NCI-H1105 treated with DMSO at 0.1 percent for 48 hours (cell line): ENCODE results near the gene F5.
A peak's percentile ranks its signal among the peaks of the same experiment; 100 is the strongest.

ENCODE experiments used
- DNase-seq: peaks from one replicate; lab custom pipeline; 2025; lab: John Stamatoyannopoulos, UW

Gene F5

DNA sequence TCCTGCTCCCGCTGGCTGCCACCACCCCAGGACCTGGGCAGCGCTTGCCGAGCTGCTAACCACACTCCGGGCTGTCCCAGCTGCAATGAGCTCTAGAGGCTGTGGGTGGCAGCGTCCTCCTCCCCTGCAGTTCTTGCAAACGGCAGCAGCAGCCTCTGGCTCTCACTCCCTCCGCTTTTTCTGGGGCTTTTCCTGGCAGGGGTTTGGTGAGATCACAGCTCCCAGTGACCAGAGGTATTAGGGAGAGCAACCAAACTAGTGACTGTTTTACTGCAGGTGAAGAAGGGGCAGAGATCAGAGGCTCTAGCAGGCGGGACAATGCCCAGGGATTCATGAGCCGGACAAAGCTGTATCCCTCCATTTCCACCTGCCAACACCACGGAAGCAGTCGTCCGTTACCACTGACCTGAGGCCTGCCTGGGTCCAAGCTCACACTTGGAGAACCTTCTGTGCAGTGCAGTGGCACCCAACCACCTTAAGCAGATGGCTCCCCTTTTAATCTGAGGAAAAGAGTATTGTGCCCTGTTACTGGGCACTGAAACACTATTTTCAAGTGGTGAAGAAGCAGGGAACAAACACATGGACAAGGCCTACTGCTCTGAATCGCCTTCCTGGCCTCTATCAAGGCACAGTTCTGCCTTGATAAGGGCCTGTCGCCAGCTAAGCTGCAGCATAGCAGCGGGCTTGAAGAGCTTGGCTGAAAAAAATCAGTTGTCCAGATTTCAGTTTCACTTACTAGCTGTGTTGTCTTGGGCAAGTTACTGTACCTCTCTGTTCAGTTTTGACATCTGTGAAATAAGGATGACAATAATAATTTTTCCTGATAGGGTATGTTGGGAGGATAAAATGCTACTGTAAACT, at the start of gene F5:
Gene F5 (minus strand): TSS at position 87 of the 861 bp plus-strand sequence. CDS start 95 bp downstream, outside the sequence.
- DNase-seq = peak; percentile 47

DNA sequence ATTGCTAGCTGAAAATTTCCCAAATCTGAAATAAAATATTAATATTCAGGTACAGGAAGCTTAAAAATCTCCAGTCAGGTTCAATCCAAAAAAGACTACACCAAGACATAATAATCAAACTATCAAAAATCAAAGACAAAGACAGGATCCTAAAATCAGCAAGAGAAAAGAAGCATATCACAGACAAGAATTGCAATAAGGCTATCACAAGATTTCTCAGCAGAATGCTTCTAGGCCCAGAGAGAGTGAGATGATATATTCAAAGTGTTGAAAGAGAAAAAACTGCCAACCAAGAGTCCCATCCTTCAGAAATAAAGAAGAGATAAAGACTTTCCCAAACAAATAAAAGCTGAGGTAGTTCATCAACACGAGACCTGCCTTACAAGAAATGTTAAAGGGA, 48.6 kb upstream of the F5 start:
- no peak for DNase-seq

DNA sequence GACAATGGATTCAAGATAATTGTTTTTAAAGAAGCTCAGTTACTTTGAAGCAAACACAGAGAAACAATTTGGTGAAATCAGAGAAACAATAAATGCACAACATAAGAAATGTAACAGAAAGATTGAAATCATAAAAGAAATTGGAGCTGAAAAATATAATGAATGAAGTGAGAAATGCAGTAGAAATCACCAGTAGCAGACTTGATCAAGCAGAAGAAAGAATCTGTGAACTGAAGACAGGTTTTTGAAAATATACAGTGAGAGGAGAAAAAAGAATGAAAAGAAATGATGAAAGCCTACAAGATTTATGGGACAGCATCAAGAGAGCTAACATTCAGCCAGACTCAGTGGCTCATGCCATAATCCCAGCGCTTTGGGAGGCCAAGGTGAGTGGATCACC, 47.9 kb upstream of the F5 start:
- DNase-seq = no peak

DNA sequence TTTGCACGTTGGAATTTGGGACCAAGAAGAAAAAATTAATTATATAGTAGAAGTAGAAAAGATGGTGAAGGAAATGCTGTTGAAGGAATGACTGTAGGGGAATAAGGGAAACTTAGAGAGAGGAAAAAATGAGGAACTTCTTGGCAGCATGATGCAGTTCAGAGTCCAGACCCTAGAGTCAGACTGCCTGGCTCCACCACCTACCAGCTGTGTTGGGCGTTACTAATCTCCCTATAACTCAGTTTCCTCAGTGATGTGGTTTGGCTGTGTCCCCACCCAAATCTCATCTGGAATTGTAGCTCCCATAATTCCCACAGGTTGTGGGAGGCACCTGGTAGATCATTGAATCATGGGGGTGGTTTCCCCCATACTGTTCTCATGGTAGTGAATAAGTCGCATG, 45.0 kb upstream of the F5 start:
- no peak for DNase-seq

DNA sequence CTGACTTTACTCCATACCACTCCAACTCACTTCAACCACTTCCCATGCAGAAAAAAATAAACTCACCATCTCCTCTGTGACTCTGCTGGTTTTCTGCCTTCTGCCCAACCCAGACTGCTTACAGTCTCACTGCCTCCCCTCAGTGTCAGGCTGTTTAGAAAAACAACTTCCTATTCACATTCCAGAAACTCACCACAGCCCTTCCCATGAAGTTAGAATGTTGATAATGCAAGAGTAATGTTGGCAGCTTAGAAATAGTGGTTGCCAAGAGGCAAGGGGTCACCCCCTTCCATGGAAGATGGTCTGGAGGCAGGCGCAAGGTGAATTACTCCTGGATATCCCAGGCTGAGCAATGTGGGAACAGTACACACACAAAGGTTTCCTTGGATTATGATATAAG, 43.7 kb upstream of the F5 start, which contains the start of gene SELP:
Gene SELP (minus strand): TSS at position 119 of the 400 bp plus-strand sequence. CDS start 50 bp downstream, at position 69.
- no peak for DNase-seq

DNA sequence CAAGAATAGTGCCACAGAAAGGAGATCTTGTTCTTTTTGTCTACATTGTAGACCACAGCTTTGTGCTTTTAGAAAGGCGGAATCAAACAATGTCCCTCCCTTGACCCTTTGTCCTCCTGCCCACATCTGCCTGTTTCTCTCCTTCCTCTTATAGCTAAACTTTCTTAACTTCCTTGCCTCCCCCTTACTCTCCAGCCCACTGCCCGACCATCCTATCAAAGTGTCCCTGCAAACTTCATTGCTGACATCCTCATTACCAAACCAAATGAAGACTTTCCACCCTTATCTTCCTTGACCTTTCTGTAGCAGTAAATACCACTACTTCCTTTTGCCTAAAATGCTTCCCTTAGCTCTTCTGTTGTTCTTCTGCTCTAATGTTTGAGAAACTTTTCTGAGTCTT, 38.6 kb upstream of the F5 start:
- no peak for DNase-seq

DNA sequence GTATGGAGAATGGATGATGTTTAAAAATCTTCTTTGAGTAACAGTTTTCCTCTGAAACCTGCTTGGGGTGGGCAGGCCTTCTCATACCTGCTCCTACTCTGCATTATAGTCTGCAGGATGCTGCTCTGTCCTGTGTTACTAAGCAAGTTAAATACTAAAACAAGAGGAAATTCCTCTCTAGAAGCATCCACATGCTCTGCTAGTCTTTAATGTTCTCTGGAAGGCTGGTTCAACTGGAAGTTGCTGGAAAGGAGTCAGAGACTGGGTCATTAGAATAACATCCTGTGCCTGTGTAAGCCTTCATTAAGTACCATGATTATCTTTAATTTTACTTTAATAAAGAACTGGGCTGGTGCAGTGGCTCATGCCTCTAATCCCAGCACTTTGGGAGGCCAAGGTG, 37.8 kb upstream of the F5 start:
- DNase-seq = no peak

DNA sequence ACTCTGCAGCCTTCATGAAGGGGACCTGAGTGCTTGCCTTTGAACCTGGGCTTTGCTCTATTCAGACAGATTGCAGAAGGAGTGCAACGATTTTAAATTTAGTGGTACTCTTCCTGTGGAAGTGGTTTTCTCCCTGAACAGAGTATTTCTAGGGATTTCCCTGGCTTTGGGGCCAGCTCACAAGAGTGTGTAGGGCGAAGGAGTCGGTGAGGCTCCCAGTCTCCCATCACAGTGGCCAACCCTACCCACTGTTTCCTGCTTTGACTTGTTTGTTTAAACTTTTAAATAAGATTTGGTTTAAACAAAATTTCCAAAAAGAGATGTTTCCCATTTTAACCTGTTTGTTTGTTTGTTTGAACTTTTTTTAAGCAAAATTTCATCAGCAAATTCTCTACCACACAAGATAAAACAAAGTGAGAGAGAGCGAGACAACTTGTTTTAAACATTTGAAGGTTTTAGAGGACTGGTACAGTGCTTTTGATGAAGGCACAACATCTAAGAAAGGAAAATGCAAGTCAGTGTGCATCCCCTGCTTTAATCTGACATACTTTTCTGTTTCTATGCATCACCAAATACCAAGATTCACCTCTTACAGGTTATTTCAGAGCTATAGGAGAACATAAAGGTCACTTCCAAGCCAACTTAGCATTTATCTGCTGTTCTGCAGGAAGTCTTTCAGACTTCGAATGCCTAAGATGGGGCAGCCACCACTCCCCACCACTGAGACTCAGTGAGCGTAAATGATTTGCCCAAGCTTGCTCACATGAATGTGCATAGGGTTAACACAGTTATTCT, 37.0 kb upstream of the F5 start:
- no peak for DNase-seq

DNA sequence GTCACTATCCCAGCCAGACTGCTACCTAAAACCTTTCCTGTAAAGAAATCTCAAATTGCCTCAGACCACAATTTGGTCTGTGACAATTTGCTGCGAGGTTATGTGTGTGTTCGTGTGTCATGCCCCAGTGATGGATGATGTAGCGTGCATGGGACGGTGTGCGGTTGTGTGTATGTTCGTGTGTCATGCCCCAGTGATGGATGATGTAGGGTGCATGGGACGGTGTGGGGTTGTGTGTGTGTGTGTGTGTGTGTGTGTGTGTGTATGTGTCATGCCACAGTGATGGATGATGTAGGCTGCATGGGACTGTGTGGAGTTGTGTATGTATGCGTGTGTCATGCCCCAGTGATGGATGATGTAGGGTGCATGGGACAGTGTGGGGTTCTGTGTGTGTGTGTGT, 34.3 kb upstream of the F5 start:
- DNase-seq = no peak

DNA sequence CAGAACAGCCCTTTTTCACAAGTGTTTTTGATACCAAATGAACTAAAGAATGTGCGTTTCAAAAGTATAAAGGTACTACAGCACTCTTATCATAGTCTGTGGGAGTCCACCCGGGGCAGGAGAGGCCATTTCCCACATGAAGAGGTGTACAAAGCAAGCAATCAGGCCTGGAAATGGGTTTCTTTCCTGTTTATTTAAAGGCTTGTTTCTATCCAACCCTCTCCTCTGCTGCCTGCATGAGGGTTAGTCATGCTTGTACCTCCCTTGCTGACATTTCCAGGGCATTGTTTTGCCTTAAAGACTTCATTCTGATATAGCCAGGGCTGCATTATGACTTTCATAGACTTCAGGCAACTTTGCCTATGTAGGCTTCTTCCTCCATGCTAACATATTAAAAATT, 32.1 kb upstream of the F5 start:
- DNase-seq = no peak

DNA sequence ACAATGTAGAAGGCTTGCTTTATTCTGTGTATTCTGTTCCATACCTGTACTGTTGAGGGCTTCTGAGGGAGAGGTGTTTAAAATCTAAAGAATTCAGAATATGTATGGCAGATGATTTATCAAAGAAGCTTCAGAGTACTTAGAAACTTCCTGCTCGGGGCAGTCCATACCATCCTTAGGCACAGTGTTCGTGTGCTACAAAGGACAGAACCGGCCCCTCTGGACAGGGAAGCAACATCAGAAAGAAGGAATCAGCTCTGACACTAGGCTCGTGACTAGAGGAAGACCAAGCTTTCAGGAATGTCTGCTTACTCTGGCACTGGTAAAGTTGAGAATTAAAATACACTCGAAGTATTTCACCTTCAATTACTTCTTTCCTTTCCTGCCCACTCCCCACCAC, 29.5 kb upstream of the F5 start:
- no peak for DNase-seq

DNA sequence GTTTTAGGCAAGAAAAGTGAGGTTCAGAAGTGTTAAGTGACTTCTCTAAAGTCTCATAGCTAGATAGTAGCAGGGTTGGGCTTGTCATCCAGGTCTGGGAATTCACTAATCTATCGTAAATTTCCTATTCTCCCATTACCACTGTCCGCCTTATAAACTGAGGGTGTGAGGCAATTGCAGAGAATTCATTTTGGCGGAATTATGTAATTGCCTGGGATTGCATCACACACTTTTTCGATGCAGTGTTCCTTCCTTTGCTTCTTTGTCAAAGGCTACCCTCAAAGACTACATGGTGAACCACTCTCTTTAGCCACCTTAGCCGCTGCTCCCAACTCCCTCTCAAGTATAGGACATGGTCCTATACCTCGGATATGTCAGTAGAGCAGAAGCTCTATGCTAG, 24.6 kb upstream of the F5 start:
- DNase-seq = no peak

DNA sequence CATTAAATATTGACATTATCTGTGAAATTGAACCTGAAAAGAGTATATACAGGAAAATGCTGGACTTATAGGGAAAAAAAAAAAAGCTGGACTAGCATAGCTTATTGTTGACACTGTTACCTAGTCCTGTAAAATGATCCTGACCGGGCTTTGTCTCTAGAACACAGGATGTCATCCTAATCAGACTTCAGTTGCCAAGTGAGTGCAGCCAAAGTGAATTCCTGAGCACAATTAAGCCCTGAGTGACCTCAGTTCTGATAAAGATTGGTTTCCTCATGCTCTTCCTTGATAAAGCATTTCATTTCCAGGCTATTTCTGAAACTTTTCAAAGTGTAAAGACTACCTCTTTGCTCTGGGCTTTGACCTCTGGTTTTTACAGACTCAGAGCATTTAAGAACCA, 23.8 kb upstream of the F5 start:
- no peak for DNase-seq

DNA sequence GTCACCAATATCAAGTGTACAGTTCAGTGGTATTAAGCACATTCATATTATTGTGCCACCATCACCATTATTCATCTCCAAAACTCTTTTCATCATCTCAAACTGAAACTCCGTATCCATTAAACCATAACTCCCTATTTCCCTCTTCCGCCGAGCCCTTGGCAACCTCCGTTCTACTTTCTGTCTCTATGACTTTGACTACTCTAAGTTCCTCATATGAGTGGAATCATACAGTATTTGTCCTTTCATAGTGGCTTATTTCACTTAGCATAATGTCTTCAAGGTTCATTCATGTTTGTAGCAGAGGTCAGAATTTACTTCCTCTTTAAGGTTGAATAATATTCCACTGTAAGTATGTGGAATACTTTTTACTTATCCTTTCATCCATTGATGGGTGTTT, 21.9 kb upstream of the F5 start:
- DNase-seq = no peak

DNA sequence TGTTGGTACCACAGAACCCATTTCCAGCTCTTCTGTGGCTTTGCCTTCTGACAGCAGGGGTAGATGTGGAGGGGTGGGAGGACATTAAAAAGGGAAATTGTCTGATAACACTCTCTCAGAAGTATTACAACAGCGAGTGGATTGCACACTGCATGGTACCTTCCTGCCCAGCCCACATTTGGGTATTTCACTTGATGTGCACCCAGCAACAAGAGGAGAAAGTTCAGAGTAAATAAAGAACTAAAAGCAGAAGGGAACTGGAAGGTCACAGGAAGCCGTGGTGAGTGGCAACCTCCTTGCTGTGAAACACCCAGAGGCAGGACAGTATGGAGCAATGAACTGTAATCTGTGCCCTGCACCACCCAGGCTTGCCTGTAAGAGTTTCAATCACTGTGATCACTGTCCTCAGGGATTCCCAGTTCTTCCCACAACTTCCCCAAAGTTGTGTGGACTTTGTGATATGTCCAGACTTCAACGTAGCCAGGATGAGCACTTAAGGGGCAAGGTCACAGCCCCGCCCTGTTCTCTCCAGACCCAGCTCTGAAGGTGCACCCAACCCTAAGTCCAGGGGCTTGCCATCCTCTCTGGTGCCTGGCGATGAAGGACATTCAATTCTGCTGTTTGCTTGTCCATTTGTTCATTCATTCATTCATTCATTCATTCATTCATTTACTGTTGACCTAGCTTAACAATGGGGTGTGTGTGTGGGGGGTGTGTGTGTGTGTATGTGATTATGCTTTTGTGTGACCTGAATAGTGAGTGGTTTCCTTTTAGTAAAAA, 18.7 kb upstream of the F5 start:
- DNase-seq = no peak

DNA sequence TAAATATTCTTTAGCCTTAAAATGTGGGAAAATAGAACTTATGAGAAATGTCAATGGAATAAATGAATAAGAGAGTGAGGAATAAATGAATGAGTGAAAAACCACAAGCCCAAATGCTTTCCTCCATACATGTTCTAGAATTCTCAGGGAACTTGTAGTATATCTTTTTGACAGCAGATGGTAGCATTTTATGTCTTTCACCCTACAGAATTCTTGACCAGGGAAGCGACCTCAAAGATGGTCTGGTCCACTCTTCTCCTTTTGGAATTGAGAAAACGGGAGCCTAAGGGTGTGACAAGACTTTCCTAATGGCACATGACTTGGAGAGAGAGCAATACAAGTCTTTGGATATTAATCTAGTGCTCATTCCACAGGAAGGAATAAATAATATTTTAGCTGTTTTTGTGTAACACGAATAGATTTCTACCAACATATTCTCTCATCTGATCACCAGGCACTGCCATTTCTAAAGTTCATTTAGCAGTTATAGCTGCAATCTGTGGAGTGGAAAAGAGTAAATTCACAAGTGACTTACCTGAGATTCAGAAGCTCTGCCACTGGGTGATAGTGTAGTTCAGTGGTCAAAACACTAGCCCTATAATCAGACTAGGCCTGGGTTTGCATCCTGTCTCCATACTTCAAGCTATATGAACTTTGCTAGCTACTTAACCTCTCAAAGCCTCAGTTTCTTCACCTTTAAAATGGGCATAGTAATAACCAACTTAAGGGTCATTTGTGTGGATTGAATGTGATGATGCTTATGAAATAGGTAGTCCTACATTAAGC, 15.0 kb upstream of the F5 start:
- peak; percentile 31 for DNase-seq

DNA sequence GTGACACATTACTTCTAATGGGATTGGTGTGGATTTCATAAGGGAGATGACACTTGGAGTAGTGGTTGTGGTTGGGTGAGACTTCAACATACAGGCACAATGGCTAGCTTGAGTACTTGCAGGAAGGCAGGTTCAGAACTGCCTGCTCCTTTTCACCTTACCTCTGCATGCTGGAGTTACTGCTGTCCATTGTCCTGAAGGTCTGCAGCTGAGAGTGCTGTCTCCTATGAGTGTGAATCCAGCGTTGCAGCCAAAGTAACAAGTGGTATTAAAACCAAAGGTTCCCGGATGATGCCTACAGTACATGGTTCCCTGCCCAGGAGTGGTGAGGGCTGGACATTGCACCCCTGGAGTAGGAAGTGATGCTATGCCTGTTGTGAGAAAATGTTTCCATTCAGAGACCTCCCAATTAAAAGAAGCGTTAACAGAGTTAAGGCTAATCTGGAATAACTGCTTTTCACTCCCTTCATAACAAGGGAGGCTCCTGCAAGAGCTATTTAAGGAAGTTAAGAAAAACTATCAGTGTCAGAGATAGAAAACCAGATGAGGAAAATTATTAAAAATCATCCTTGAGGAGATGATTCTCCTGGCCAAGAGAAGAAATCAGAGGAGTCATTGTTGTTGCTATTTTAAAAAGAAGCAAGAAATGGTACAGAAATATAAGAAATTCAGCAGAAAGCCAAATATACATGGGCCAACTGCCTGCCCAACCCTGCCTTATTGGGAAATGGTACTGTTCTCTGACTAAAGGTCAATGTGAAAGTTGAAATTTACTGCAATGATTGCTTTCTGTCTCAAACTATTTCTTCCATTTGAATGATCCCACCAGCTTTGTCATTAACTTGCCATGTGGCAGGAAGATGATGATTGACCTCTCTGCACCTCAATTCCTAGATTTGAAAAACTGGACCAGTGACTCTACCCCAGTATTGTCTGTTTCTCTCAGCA, 9.8 kb upstream of the F5 start:
- no peak for DNase-seq

DNA sequence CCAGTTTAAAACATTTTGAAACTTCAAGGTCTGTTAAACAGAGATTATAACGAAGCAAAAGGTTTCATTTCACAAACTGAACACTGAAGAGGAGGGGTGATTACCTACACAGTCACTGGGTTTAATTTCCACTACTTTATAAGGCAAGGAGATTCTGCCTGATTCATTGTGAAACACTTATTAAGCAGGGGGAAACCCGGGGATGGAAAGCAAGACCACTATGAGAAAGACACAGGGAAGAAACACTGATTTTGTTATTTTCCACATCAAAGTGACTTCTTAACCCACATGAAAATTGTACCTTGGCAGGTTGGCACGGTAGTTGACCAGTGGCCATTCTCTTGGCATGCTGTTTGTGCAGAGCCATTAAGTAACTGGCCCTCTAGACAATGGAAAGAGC, 8.1 kb upstream of the F5 start:
- no peak for DNase-seq

DNA sequence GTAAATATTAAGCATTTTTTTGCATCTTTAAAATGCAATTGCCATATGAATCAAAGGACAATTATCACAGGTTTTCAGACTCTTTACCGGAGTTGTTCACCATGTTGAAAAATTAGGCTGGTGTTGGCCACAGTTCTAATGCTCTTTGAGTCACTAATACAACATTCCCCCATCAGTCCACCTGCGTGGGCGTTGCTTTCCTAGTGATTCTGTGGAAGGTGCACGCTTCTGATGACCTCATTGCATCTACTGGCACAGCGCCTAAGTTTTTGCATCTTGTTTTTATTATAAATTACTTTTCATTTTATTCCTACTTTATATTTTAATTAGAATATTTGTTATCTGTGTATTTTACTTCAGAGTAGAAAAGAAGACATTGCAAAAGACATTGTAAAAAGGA, 4.7 kb upstream of the F5 start:
- DNase-seq = no peak

DNA sequence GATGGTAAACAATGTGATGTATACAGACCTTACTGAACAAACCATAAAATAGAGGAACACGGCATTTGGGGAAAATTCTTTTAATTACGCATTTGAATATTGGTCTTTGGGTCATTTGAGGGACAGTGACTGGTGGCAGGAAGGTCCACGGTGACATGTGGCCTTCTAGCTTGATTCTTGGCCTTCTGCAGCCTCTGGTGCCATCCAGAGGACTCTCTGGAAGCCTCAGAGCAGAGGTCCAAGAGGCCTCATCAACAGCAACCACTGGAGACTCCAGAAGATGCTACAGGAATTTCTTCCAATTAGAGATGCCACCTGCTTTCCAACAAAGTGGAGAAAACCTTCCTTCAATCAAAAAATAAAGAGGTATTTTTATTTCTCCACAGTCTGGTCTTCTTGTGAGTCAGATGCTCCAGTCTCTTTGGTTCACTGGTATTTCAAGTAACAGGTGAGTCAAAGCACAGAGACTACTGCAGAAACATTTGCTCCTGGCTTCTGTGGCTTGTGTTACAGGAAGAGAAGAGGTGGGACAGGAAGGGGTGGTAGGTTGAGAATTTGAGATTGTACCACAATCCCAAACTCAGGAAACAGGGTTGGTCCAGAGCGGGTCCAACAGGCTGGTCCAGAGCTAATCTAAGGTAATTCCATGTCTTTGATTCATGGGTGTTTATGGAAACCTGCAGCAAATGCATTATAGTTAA, 2.7 kb upstream of the F5 start:
- DNase-seq = no peak
